GM18508 (cell line): ENCODE measurements around the gene TAPT1.

Source experiments
- ATAC-seq: cut with Tn5 transposase; IDR thresholded peaks from one replicate; pipeline ENCODE4 v1.9.1; 2021; ENCODE audit warnings: moderate number of reproducible peaks; ENCODE audit not compliant: insufficient read depth, unreplicated experiment

Gene TAPT1

DNA sequence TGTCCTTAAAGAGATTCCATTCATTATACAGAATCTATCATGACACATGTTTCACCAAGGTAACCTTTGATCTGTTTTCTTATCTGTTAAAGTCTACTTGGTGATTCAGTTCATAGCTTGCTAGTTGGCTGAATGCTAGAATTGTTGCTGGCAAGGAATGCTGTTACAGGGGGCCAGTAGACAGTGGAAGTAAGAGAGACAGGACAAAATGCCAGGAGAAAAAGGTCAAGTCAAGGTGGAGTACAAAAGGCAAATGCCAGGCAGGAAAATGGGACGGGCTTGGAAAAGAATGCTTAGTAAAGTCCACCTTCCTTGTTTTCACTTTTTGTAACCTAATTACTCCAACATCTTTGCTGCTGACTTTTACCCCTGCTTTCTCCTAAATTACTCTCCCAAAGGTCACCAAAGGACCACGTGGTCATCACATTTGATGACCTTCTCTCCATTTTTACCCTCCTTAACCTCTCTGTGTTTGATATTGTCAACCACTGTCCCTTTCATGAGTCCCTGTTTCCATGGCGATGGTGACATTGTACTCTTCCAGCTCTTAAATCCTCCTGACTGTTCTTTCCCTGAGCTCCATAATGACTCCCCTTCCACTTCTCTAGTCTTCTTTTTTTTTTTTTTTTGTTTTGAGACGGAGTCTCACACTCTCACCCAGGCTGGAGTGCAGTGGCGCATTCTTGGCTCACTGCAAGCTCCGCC lies 24.5 kb upstream of the TAPT1 start:
- no peak for ATAC-seq

DNA sequence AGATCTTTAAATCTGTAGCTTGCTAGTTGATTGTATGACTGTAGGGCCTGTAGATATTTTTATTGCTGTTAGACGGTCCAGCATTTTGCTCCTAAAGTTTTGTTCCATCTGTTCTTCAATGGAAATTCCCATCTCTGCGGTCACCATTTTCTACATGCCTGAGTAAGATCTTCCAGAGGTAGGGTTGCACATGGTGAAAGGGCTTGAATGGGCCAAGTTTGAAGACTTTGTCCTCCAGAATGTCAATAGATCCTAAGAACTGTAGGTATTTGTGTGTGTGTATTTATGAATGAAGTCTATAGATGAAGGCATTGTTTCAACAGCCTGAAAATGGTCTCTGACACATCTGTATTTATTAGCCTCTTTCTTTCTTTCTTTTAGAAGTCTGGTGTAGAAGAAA lies 22.3 kb upstream of the TAPT1 start:
- ATAC-seq = no peak

DNA sequence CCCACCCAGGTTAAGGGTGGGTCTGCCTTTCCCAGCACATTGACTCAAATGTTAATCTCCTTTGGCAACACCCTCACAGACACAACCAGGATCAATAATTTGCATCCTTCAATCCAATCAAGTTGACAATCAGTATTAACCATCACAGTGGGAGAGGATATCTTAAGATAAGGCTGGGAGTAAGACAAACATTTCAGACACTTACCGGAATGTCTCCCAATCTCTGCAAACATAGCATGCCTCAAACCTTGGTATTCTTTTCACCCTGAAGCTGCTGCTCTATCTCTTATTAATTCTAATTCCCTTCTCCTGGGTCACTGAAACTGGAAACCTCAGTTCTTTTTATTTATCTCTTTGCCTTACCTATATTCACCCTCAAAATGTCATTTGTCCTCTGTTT lies 19.0 kb upstream of the TAPT1 start:
- no peak for ATAC-seq

DNA sequence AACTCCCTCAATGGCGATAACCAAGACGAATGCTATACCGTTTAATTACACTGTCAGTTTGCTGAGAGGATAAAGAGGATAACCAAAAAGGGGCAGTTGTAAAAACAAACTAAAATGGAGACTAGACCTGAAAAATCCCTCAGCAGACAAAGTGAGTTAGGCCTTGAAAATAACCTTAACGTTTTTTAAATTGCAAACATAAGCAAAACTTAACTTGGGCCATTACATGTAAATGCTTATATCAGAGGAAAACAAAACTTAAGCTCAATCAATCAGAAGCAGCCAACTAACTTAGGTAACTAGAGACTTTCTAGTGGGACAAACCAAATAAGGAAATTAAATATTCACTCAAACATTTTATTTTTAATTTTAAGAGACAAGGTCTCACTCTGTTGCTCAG lies 17.0 kb upstream of the TAPT1 start:
- no peak for ATAC-seq

DNA sequence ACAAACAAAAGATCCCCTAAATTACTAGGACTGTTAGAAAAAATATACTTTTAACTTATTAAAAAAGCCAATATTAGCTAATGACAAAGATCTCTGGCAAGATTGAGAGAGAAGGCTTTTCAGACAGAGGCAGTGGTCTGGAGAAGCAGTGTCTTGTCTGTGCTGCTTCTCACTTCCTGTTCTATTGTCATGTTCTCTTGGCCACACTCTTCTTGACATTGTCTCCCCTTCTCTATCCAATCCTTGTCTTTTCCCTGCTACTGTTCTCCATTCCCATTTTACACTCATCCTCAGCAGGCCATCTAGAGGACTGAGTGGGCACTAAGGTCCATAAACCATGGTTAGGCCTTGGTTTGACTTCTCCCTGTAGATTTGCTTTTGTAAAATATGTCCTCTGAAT lies 14.0 kb upstream of the TAPT1 start:
- no peak for ATAC-seq

DNA sequence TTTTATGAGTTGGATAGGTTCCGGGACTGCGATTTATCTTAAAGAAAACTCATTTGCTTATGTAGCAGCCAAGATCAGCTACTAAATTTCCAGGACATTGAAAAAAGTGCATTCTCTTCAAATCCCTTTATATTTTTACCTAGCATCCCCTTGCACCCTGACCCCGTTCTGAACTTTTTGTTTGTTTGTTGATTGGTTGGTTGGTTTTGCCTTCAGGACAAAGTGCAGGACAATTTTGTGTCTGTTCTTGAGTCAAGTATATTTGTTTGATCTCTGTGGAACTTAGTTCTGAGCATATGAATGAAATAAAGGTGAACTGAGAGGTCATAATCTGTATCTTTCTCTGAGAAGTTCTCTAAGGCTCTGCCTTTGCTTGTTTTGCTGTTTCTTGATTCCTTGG lies 12.8 kb upstream of the TAPT1 start:
- ATAC-seq = no peak

DNA sequence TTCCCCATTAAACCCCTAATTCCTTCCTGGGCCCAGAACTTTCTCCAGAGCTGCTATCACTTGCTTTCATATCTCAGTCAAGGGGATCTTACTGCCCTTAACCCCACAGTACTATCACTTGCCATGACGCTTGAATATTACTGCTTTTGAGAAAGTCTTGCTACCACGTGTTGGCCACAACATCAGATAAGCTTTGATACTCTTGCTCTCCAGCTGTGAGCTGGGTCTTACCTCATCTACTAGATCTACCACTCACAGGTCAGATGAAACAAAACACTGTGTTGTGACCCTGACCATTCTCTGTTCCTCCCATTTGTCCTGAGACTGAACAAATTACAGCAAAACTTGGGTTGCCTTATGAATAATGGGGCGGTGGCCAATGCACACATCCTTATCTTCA lies 12.1 kb upstream of the TAPT1 start:
- ATAC-seq = no peak

DNA sequence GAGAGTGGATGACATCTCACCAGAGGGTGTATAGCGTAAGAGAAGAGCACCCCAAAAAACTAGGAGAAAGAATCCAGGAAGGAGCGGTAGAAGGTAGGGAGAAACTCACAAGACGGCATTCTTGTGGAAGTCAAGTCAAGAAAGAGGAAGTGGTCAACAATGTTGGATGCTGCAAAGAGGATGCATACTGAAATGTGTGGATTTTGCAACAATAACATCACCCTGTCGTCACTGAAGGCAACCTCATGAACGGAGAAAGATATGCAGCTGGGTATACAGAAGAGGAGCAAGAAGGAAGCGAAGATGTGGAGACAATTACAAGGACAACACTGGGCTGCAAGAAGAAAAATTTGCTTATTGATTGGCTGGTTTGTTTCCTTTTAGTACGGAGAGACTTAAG lies 11.4 kb upstream of the TAPT1 start:
- no peak for ATAC-seq

DNA sequence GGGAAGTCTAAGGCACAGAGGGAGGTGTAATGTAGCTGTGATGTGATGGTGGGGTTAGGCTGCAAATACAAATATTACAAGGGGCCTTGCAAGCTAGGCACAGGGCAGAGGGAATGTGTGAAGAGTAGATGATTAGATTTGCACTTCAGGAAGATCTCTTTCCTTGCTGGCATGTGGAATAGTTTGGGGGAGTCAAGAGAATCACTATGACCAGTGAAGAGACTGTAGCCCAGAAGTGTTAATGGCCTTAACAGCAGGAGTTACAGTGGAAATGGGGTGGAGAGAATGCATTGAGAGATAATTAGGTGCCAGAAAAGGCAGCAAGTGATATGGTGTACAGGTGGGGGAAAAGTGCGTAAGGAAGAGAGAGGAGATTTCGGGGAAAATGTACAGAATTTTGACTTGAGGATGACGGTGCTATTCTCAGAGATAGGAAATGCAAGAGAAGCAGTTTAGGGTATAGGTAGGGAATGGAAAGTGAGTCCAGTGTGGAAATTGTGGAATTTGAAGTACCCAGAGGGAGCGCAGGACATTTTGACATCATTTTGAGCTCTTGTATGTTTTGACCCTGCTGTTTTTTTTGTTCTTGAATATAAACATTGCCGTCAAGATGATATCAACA lies 10.2 kb upstream of the TAPT1 start:
- no peak for ATAC-seq

DNA sequence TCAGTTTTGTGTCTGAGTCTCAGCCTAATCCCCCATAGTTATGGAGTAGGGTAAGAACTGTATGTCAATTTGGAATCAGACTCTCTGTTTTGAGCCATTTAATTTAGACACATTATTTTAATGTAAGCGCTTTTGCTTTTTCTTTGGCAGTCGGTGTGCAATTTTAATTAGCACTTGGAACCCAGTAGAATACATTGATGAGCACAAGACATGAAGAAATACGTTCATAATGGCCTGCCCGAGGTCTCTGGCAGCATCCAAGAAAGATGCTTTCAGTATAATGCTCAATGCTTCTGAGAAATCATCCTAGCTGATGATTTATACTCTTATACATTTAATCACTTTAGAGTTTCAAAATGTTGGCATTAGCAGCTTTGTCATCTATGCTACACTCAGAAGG lies 8.9 kb upstream of the TAPT1 start:
- no peak for ATAC-seq

DNA sequence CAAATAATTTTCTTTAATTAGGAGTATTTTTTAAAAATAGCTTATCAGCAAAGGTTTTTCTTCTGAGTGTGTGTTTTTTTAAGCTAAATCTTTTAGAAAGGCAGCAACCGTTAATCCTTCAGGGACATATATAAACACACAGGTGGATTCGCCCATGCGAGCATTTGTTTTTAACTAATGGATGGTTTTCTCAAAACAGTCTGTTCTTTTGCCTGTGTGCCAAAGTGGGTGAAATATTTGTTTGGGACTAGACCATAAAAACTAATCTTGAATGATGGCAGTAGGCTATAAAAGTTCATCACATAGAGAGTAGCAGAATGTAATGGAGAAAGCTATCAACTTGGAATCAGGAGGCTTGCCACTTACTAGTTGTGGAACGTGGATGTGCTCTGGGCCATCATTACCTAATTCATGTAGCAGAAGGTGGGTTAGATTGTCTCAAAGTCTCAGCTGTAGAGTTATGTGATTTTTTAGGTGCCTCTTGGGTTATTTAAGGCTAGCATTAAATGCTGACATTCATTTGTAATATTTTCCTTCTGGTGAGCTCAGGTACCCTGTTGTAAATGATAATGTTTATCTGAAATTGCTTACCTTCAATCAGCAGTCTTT lies 7.4 kb upstream of the TAPT1 start:
- ATAC-seq = no peak

DNA sequence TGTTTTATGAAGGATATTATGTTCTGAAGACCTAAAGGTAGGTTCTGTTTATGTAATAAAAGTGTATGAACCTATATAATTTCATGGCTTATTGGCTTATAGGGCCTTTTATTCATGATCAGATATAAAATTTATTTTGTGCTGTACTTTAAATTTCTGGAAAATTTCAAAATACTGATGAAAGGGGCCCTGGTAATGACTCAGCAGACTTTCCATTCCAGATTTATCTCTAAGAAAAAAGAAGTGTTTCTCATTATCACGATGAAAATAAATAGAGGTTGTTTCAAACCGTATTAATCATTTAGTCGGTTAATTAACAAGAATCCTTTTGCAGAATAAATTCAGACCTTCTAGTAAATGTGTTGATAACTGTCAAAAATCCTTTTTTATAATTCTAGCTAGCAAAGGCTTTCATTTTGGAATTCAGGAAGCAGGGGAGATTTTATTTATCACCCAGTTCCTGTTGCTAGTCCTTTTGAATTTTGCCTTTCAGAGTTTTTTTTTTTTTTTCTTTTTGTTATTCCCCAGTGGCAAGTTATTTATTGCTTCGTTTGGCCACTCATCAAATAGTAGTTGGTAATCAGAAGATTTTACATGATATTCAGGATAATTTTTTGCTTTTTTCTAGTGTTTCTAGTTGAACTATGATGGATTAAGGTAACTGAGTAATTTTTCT lies 5.4 kb upstream of the TAPT1 start:
- no peak for ATAC-seq

DNA sequence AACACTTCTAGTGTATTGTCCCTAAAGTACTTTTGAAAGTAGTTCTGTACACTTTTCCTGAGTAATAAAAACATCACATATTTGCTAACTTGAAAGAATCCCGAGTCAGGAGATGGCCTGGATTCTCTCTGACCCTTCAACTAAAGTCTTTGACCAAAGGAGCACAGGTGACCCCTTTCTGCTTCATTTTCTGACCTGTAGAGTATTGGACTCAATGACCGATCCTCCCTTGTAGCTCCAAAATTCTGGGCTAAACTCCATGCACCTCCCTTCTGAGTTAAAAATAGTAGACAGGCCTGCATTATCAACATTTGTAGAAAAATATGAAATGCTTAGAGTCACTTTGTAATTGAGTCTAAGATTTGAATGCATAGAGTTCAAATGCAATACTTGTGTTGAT lies 4.0 kb upstream of the TAPT1 start:
- ATAC-seq = no peak

DNA sequence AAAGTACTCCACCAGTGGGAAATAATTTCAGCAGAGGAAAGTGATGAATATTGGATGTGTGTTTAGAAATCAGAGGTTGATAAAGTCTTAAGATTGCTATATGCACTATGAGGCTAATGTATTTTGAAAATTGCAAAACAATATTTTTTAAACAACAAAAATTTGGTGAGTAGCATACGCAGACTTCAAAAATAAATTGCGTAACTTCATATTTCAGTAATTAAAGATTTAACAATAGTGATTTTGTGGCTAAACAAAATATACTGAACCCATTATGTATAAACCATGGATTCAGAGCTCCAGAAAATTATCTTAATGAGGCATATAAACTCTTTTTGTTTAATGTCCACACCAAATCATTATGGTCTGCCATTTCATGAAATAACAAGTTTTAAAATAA lies 3.3 kb upstream of the TAPT1 start:
- ATAC-seq = no peak

DNA sequence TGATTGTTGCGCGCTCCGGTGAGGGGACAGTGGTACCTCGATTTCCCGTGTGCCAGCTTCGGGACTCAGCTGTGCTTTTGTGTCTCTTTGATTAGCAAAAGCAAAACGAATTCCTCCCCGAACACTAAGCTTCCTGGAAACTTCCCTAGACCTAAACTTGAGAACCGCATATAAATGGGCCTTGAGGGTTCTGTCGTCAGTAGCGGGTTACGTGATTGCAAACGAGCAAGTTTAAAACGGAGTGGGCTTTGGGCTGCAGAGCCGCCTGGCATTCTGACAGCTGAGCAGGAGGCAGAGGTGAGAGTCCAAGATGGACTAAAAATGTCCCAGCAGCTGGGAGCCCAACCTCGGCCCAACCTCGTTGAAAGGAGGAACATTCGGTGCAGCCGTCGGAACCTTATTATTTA lies 1.2 kb upstream of the TAPT1 start:
- no peak for ATAC-seq

DNA sequence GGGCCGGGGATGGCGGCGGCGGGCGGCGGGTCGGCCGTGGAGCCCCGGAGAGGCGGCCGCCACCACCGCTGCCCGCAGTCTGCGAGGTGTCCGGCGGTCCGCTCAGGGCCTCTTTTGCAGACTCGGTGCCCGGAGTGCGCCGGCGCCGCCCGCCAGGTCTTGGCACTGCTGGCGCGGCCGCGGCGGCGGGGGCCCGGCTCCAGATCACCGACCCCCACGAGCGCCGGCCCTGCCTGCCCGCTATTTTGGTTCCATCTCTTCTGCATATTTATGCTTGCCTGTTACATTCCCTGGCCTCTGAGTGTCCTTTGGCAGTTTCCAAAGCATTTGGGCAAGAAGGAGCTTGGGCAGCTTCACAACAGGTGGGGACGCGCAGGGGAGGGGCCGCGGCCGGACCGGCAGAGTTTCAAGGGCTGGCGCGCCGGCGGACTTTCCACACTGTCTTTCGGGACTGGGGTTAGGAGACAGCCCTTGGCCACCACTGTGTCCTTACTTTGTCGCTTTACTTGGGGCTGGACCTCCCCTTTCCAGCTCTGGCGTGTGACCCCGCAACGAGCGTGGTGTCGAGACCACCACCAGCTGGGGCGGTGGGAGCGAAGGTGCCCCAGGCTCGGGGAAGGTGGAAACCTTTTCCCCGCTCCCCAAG lies 668 bp upstream of the TAPT1 start:
- ATAC-seq = no peak

DNA sequence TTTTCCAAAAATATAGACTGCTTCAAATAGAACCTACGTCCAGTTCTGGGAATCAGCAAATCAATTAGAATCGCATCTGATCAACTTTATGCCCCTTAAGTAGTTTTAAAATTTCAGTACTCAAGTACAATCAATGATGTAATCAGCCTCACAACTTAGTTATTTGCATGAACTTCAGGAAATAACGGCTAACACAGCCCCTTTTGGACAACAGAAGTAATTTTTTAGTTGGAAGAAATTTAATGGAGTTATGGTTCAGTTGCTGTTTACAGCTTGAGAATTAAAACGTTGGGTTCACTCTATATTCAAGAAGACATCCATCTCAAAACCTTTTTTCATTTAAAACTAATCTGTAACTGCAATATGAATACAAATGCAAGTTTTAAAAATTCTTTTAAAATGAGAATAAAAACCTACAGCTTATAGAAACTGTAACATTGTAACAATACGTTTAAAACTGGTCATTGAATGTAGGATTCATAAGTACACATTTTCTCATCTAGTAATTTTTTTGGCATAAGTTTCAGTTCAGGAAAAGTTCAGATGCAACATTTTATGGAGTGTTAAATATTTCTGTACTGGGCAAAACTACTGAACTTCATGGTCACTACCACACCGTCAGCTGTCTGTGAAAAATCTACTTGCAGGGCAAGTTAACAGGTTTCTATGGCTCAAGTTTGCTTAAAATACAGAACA lies 956 bp downstream of the TAPT1 start:
- ATAC-seq = no peak

DNA sequence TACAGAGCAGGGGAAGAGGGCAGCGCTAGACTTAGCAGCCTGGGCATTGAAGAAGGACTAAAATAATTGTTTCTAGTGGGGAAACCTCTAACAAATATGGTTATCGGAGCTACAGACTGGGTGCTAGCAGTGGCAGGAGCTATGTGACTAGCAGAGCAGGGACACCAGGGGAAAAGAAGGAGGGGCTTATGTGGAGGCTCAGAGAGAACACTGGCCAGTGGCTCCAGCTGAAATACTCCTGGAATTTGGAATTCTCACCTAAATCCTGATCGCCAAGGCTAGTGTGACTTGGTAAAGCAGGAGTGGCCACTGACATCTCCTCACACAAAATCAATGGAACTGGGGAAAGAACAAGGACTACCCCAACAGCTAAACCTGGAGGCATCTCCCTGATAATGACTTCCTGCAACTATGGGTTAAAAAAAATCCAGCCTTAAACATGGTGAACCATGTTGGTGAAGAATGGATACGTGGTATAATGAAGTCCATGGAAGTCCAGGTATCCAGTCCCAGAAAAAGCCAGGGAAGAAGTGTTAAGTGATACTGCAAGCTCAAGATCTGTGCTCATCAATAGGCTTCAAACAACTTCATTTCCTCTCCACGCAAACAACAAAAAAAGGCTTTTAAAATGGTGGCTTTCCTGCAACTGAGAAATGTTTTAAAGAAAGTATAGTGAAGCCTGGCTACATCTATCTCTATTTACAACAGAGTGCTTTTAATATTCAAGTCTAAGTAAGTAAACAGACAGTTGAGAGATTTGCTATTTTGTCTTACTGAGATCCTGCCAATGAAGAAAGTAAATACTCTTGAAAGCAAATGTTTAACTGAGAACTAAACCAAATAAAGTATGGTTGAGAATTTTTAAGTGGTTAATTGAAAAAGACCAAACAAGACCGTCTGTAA lies 1.8 kb downstream of the TAPT1 start:
- no peak for ATAC-seq

DNA sequence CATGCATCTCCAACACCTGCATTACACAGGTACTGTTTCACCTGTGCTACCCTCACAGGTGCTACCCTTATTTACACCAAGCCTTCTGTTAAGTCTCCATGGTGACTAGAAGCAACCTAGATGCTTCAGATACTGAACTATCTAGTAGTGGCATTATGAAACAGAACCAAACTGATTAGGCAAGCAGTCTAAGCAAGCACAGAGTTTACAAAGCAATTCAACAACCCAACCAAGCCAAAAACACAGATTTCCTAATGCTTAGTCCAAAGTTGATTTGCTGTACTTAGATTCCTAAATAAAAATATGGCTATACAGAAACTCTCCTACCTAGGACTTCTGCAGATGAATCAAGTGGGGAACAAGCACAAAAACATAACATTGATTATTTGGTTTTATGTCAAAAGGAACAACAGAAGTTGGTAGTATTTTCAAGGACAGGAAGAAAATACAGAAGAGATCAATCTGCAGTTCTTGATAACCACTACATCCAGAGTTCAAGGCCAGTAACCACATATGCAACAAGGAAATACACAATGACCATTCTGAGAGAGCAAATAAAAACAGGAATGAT lies 3.2 kb downstream of the TAPT1 start:
- no peak for ATAC-seq
